ENCODE data around the gene SLC4A9. TPM values are rescaled to one million over a fixed set of nuclear protein-coding genes. Genes with fewer than 3 reads are reported as not detected.
"Not testable (repeated sequence)": the region's sequence is repeated elsewhere in the genome, so short reads cannot be mapped to it uniquely, and the experiment has no call there.

SLC4A9 gene
- total RNA-seq, 2 experiments from 2014 or later: 0.13 to 0.16 TPM

DNA sequence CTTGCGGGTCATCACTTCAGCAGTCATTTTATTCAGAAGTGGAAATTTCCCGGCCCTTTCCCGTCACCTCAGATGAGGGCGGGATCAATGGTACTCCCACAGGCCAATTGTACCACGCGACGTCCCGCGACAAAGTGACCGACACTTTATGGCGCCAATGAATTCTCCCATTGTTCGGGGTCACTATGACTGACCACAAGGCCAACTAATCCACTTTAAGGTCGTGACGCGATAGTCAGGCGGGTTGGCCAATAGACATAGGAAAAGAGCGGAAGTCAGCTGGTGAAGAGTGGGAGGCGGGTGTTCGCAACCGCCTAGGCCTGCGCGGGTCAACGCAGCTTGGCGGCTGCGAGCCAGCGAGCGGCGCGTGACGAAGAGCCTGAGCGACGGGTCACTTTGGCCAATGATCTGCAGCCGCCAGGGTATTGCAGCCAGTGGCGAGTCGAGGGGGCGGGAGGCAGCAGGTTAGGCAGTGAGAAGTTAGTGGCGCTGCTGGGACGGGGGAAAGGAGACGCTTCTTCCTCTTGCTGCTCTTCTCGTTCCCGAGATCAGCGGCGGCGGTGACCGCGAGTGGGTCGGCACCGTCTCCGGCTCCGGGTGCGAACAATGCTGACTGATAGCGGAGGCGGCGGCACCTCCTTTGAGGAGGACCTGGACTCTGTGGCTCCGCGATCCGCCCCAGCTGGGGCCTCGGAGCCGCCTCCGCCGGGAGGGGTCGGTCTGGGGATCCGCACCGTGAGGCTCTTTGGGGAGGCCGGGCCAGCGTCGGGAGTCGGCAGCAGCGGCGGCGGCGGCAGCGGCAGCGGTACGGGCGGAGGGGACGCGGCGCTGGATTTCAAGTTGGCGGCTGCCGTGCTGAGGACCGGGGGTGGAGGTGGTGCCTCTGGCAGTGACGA is 41.6 kb downstream of the SLC4A9 start, which contains the start of gene ANKHD1:
Gene ANKHD1, plus strand, starts transcription at position 472 of the 896 bp plus-strand sequence. Its CDS starts 135 bp downstream, at position 607.
- ATAC-seq (peak; percentile 88), DNase-seq (peak; percentile 99)
- Mint-ChIP-seq H3K9me3 (ENCODE audit: insufficient read depth) (no peaks in the 10 kb centered on the region), H3K27me3 (ENCODE audit: low read depth) (no peaks in the 10 kb centered on the region), H3K27ac (no peak within 1 kb of the TSS), H3K4me3 (no peak within 1 kb of the TSS), H3K4me1 (ENCODE audit: low read depth) (peaks cover 33% of the 10 kb centered on the region), H3K36me3 (ENCODE audit: low read depth) (peaks cover 22% of the 10 kb centered on the region)
- CTCF ChIA-PET: interaction anchor here (0.6 to 3.8 kb wide), 13 partner anchors 23 to 1292 kb away, joined by 3 to 21 read pairs (median 4); partner anchors contain the start of gene HBEGF
- POLR2A ChIA-PET: interaction anchor here (0.5 to 2.8 kb wide), 27 partner anchors 9 to 1310 kb away, joined by 3 to 14 read pairs (median 4); partner anchors contain the start of genes APBB3, CD14, EIF4EBP3 and HARS1

GRCh38 chr5:140402258-140403074 is 42.5 kb downstream of the SLC4A9 start:
- H3K36me3 Mint-ChIP-seq (ENCODE audit: low read depth): peaks cover 23% of the 10 kb centered on the region
- CTCF ChIA-PET: interaction anchor here (0.8 to 3.8 kb wide), 4 partner anchors 28 to 233 kb away, joined by 3 to 21 read pairs (median 5); no protein-coding TSS in a partner anchor
- no peak overlapping the region for H3K27ac Mint-ChIP-seq
- H3K4me1 Mint-ChIP-seq (ENCODE audit: low read depth): peaks cover 33% of the 10 kb centered on the region
- no peaks in the 10 kb centered on the region for H3K9me3 Mint-ChIP-seq (ENCODE audit: insufficient read depth)
- no peak overlapping the region for H3K4me3 Mint-ChIP-seq
- no peaks in the 10 kb centered on the region for H3K27me3 Mint-ChIP-seq (ENCODE audit: low read depth)
- DNase-seq: peak; percentile 60
- ATAC-seq: peak; percentile 4
- POLR2A ChIA-PET: interaction anchor here (0.5 to 2.8 kb wide), 15 partner anchors 9 to 289 kb away, joined by 3 to 14 read pairs (median 5); partner anchors contain the start of genes APBB3, EIF4EBP3, HARS1 and HARS2

- H3K4me1 Mint-ChIP-seq (ENCODE audit: low read depth): peaks cover 33% of the 10 kb centered on the region
- H3K27ac Mint-ChIP-seq: no peak overlapping the region
- CTCF ChIA-PET: interaction anchor here (0.9 kb wide), 1 partner anchor 31 kb away, joined by 4 read pairs; no protein-coding TSS in a partner anchor
Observed at GRCh38 chr5:140403613-140404012, 43.6 kb downstream of the SLC4A9 start.

GRCh38 chr5:140408750-140409241 is 48.8 kb downstream of the SLC4A9 start:
- POLR2A ChIA-PET: no interaction called here

More at GRCh38 chr5:140403613-140404012, 43.6 kb downstream of the SLC4A9 start:
- Mint-ChIP-seq H3K4me3 (no peak overlapping the region), H3K36me3 (ENCODE audit: low read depth) (peaks cover 26% of the 10 kb centered on the region), H3K27me3 (ENCODE audit: low read depth) (no peaks in the 10 kb centered on the region), H3K9me3 (ENCODE audit: insufficient read depth) (no peaks in the 10 kb centered on the region)
- POLR2A ChIA-PET: no interaction called here
- ATAC-seq (no peak), DNase-seq (no peak)

GRCh38 chr5:140413230-140413629 is 53.2 kb downstream of the SLC4A9 start:
- Mint-ChIP-seq H3K27ac (no peak overlapping the region), H3K36me3 (ENCODE audit: low read depth) (peaks cover 18% of the 10 kb centered on the region), H3K4me1 (ENCODE audit: low read depth) (peaks cover 9% of the 10 kb centered on the region), H3K27me3 (ENCODE audit: low read depth) (no peaks in the 10 kb centered on the region), H3K9me3 (ENCODE audit: insufficient read depth) (no peaks in the 10 kb centered on the region), H3K4me3 (no peak overlapping the region)
- POLR2A ChIA-PET: no interaction called here
- CTCF ChIA-PET: no interaction called here
- DNase-seq (no peak), ATAC-seq (no peak)

More at GRCh38 chr5:140408750-140409241, 48.8 kb downstream of the SLC4A9 start:
- H3K9me3 Mint-ChIP-seq (ENCODE audit: insufficient read depth): no peaks in the 10 kb centered on the region
- DNase-seq (no peak), ATAC-seq (no peak)
- CTCF ChIA-PET: interaction anchor here (1.0 kb wide), 1 partner anchor 35 kb away, joined by 4 read pairs; no protein-coding TSS in a partner anchor
- H3K4me1 Mint-ChIP-seq (ENCODE audit: low read depth): peaks cover 22% of the 10 kb centered on the region
- H3K27me3 Mint-ChIP-seq (ENCODE audit: low read depth): no peaks in the 10 kb centered on the region
- H3K4me3 Mint-ChIP-seq: no peak overlapping the region
- H3K36me3 Mint-ChIP-seq (ENCODE audit: low read depth): peaks cover 22% of the 10 kb centered on the region
- no peak overlapping the region for H3K27ac Mint-ChIP-seq

DNA sequence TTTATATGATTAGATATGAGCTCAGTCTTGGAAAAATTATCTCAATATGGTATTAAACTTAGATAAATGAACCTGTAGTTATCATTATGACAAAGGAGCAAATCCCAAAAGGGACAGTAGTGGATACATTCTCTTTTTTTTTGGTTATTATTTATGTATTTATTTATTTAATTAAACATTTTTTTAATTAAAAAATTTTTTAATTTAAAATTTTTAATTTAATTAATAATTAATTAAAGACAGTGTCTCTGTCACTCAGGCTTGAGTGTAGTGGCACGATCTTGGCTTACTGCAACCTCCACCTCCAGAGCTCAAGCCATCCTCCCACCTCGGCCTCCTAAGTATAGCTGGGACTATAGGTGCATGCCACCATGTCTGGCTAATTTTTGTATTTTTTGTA is 57.2 kb downstream of the SLC4A9 start:
- no peaks in the 10 kb centered on the region for H3K27me3 Mint-ChIP-seq (ENCODE audit: low read depth)
- DNase-seq (no peak), ATAC-seq (no peak)
- no peak overlapping the region for H3K4me3 Mint-ChIP-seq
- H3K36me3 Mint-ChIP-seq (ENCODE audit: low read depth): peaks cover 32% of the 10 kb centered on the region
- peaks cover 24% of the 10 kb centered on the region for H3K4me1 Mint-ChIP-seq (ENCODE audit: low read depth)
- POLR2A ChIA-PET: no interaction called here
- CTCF ChIA-PET: no interaction called here
- H3K27ac Mint-ChIP-seq: no peak overlapping the region
- H3K9me3 Mint-ChIP-seq (ENCODE audit: insufficient read depth): no peaks in the 10 kb centered on the region

GRCh38 chr5:140418862-140419520 is 59.0 kb downstream of the SLC4A9 start:
- DNase-seq (no peak), ATAC-seq (no peak)
- peaks cover 34% of the 10 kb centered on the region for H3K36me3 Mint-ChIP-seq (ENCODE audit: low read depth)
- H3K4me3 Mint-ChIP-seq: no peak overlapping the region
- ChIA-PET CTCF (interaction anchor here (1.9 kb wide), 1 partner anchor 11 kb away, joined by 5 read pairs; no protein-coding TSS in a partner anchor), POLR2A (no interaction called here)
- no peaks in the 10 kb centered on the region for H3K9me3 Mint-ChIP-seq (ENCODE audit: insufficient read depth)
- H3K27ac Mint-ChIP-seq: no peak overlapping the region
- H3K27me3 Mint-ChIP-seq (ENCODE audit: low read depth): no peaks in the 10 kb centered on the region
- H3K4me1 Mint-ChIP-seq (ENCODE audit: low read depth): peaks cover 24% of the 10 kb centered on the region

GRCh38 chr5:140420226-140420570 is 60.2 kb downstream of the SLC4A9 start:
- peak overlapping the region; percentile 53 for H3K27ac Mint-ChIP-seq
- ChIA-PET CTCF (no interaction called here), POLR2A (no interaction called here)
- H3K4me3 Mint-ChIP-seq: no peak overlapping the region
- H3K9me3 Mint-ChIP-seq (ENCODE audit: insufficient read depth): no peaks in the 10 kb centered on the region
- no peak for ATAC-seq
- DNase-seq: no peak
- no peaks in the 10 kb centered on the region for H3K27me3 Mint-ChIP-seq (ENCODE audit: low read depth)
- H3K36me3 Mint-ChIP-seq (ENCODE audit: low read depth): peaks cover 32% of the 10 kb centered on the region
- H3K4me1 Mint-ChIP-seq (ENCODE audit: low read depth): peaks cover 24% of the 10 kb centered on the region

GRCh38 chr5:140420665-140421361 is 60.8 kb downstream of the SLC4A9 start:
- Mint-ChIP-seq H3K4me3 (no peak overlapping the region), H3K27ac (no peak overlapping the region)

GRCh38 chr5:140421375-140421774 is 61.4 kb downstream of the SLC4A9 start:
- CTCF ChIA-PET; DNase-seq; H3K27me3 Mint-ChIP-seq (ENCODE audit: low read depth); ATAC-seq; H3K4me3 Mint-ChIP-seq; H3K9me3 Mint-ChIP-seq (ENCODE audit: insufficient read depth); H3K27ac Mint-ChIP-seq: not testable (repeated sequence)
- POLR2A ChIA-PET: interaction anchor here (0.6 kb wide), 1 partner anchor 288 kb away, joined by 3 read pairs; no protein-coding TSS in a partner anchor
- Mint-ChIP-seq H3K4me1 (ENCODE audit: low read depth) (peaks cover 24% of the 10 kb centered on the region), H3K36me3 (ENCODE audit: low read depth) (peaks cover 32% of the 10 kb centered on the region)

More at GRCh38 chr5:140420665-140421361, 60.8 kb downstream of the SLC4A9 start:
- ATAC-seq: no peak
- H3K36me3 Mint-ChIP-seq (ENCODE audit: low read depth): peaks cover 36% of the 10 kb centered on the region
- peaks cover 24% of the 10 kb centered on the region for H3K4me1 Mint-ChIP-seq (ENCODE audit: low read depth)
- H3K9me3 Mint-ChIP-seq (ENCODE audit: insufficient read depth): no peaks in the 10 kb centered on the region
- H3K27me3 Mint-ChIP-seq (ENCODE audit: low read depth): no peaks in the 10 kb centered on the region
- CTCF ChIA-PET: no interaction called here
- POLR2A ChIA-PET: interaction anchor here (0.6 kb wide), 1 partner anchor 289 kb away, joined by 3 read pairs; no protein-coding TSS in a partner anchor
- no peak for DNase-seq

Data from activated CD8-positive, alpha-beta T cell treated with anti-CD3 and anti-CD28 coated beads, Interleukin-2, amount 10 ng/mL, durations not matched to agents 7 days and 5 days (primary cell).